Germinal center (tissue), 1 donor: ENCODE measurements around the gene KCNT1.

Experiments used
- DNase-seq: peaks from one replicate; pipeline ENCODE4 v3.0.0; 2012; ENCODE audit warnings: mixed read lengths, low spot score

KCNT1 gene

GRCh38 chr9:135768516-135769218 is 66.7 kb downstream of the KCNT1 start:
- DNase-seq, result no peak

DNA sequence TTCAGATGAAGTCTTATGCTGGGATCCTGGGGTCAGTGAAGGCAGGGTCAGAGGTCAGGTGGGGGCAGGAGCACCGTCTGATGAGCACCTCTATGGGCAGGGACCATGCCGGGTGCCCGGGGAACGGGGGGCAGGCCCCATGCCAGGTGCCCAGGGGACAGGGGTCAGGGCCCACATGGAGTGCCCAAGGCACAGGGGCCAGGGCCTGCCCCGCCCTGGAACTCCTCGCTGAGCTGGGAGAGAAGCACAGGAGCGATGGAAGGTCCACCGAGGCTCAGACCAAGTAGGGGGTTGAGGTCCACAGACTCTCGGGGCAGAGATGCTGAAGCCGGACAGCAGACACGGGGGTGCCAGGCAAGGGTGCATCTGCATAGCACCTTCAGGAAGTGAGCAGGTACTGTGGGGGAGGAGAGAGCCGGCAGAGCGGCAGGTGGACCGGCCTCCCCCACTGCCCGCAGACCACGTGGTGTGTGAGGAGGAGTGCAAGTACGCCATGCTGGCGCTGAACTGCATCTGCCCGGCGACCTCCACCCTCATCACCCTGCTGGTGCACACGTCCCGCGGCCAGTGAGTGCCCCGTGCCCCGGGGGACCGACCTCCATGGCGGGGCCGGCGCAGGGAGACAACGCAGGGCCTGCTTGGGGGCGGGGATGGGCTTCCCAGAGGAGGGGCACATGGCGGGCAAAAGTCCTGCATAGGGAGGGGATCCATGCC is 67.7 kb downstream of the KCNT1 start:
- DNase-seq, result no peak

- no peak for DNase-seq
These were observed 68.2 kb downstream of the KCNT1 start for GRCh38 chr9:135770203-135770535.

DNA sequence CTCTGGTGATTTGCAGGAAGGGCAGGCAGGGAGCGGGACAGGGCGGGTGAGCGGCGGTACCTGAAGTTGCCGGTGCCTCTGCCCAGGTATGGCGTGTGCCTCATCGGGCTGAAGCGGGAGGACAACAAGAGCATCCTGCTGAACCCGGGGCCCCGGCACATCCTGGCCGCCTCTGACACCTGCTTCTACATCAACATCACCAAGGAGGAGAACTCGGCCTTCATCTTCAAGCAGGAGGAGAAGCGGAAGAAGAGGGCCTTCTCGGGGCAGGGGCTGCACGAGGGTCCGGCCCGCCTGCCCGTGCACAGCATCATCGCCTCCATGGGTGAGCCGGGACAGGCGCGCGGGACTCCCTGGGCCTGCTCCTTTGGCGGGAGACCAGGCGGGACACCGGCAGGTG is 68.8 kb downstream of the KCNT1 start:
- DNase-seq, result no peak

- DNase-seq, result no peak
These were observed 69.5 kb downstream of the KCNT1 start for GRCh38 chr9:135771401-135772051.

DNA sequence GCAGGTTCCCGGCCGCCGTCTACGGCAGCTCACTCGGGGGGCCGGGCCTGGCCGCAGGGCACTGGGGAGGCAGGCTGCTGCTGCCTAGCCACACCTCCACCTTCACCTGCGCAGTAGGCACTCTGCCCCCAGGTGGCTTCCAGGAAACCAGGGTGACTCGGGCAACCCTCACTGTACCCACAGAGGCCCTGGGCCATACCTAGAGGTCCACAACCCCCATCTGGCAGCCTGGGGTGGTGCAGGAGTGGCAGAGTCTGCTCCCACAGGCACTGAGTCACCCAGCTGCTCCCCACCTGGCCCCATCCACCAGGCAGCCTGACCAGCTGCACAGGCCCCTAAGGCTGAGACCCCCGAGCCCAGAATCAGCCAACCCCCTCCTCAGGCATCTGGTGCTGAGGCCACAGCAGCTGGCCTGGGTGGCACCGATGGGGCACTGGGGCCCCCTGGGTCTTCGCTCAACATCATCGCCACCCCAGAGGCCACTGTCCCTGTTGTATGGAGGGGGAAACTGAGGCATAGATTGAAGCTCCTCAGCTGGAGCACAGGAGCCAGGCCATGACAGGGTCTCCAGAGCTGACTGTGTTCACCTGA is 70.2 kb downstream of the KCNT1 start:
- peak; percentile 16 for DNase-seq

DNA sequence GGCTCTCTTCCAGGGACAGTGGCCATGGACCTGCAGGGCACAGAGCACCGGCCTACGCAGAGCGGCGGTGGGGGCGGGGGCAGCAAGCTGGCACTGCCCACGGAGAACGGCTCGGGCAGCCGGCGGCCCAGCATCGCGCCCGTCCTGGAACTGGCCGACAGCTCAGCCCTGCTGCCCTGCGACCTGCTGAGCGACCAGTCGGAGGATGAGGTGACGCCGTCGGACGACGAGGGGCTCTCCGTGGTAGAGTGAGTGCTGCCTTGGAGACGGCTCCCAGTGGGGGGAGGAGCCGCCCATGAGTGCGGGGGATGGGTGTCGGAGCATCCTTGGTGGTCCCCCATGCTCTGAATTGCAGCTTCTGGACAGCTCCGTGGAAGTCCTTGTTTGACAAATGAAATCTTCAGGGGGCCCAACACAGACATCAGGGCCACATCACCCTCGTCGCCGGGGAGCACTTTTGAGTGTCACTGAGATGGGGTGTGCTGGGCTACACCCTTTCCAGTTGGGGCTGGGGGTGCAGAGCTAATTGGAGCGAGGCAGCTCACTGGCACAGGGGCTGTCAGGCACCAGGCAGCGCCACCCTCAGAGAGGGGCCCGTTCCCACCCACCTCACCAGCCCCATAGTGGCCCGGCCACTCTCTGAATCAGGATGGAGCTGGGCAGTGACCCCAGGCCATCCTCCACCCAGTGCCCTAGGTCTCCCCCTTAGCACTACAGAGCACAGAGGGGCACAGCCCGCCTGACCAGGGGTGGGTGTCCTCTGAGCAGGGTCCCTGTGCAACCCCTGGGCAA is 70.9 kb downstream of the KCNT1 start:
- DNase-seq, result no peak

DNA sequence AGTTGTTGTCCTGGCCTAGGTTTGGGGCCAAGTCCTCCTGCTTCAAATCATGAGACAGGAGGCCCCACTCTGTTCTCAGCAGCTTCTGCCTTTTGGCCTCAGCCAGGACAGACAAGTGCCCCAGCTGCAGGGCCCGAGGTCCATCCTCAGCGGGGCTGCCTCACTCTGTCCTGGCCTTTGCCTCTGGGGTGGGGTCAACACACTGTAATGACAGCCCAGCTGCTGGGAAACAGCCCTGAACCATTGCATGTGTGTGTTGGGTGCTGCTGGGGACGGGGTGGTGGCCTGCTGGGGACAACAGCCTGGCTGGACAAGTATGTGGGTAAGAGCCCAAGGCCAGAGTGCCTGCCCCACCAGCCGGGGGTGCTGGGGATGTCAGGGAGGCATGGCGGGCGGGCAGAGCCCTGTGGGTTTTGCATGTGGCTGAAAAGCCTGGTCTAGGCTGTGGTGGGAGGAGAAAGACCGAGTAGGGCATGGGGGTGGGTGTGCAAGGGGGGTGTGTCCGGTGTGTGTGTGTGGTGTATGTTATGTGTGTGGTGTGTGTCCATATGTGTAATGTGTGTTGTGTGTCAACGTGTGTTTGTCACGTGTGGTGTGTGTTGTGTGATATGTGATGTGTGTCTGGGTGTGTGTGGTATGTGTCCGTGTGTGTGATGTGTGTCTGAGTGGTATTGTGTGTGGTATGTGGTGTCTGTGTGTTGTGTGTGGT is 71.7 kb downstream of the KCNT1 start:
- no peak for DNase-seq

- no peak for DNase-seq
These were observed 72.3 kb downstream of the KCNT1 start for GRCh38 chr9:135774239-135774747.

- DNase-seq, result no peak
These were observed 73.0 kb downstream of the KCNT1 start for GRCh38 chr9:135774794-135775525.

DNA sequence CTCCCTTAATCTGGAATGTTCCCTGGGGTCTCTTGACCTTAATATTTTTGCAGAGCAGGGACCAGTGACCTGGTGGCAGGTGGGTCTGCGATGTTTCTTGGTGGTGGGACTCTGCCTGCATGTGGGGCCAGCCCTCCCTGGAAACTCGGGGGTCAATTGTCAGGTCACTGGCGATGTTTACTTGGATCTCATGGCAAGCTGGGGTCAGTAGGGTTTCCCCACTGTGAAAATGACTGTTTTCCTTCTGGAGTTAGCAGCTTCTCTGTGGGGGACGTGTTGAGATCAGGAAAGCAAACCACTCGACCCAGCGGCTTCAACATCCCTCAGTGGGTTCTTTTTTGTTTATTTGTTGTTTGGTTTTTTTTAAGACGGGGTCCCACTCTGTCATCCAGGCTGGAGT is 73.9 kb downstream of the KCNT1 start:
- no peak for DNase-seq

DNA sequence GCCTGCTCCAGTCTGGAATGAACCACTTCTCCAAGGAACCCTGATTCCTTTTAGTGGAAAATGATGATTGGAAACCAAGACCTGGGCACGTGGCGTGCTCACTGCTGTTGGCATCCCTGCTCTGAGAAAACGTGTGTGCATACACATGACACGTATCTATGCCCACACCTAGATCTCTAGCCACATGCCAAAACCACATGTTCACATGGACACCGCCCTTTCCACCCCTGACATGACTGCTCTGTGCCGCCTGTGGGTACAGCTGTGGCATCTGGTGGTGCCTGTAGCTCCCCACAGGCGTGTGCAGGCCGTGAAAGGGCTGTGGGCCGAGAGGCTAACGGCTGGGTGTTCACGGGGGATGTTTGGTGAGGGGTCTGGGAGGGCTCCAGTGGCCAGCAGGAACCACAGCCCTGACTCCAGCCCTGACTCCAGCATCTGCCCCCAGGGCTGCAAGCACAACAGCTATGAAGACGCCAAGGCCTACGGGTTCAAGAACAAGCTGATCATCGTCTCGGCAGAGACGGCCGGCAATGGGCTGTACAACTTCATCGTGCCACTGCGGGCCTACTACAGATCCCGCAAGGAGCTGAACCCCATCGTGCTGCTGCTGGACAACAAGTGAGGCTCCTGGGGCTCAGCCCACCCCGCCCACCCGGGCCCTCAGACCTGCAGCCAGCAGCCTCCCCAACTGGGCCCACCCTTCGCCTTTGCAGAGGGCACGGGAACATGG is 75.1 kb downstream of the KCNT1 start:
- no peak for DNase-seq

DNA sequence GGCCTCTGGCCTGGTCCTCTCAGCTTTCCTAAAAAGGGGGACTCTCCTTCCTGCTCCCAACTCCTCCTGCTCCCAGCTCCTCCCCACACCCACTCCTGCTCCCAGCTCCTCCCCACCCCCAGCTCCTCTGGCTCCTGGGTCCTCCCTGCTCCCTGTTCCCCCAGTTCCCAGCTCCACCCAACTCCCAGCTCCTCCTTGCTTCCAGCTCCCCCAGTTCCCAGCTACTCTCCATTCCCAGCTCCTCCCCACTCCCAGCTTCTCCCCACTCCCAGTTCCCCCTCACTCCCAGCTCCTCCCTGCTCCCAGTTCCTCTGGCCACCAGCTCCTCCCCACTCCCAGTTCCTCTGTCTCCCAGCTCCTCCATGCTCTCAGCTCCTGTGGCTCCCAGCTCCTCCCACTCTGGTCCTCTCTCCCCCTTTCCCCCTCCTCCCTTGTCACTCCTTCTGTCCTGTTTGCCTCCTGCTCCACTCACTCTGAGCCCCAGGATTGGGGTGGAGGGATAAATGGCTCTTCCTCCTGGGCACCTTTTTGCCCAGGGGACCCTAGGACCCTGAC is 75.7 kb downstream of the KCNT1 start:
- no peak for DNase-seq

- DNase-seq, result no peak
These were observed 76.4 kb downstream of the KCNT1 start for GRCh38 chr9:135778421-135778820.

DNA sequence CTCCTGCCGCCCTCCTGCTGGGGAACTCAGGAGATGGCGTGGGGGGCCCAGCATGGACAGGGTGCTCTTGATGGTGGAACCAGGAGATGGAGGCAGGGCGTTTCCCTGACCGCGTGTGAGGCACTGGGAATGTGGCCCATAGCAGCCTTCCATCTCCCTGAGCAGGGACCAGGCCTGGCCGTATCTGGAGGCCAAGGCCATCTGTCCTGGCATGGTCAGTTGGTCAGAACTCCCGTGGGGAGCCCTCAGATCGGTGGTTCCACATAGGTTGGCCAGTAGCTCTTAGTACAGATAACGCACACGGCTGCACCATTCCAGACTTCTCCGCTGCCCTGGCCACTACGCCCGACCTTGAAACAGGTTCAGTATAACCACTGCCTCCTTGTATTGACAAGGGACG is 77.6 kb downstream of the KCNT1 start:
- no peak for DNase-seq

- DNase-seq, result no peak
These were observed 78.1 kb downstream of the KCNT1 start for GRCh38 chr9:135780086-135780485.

DNA sequence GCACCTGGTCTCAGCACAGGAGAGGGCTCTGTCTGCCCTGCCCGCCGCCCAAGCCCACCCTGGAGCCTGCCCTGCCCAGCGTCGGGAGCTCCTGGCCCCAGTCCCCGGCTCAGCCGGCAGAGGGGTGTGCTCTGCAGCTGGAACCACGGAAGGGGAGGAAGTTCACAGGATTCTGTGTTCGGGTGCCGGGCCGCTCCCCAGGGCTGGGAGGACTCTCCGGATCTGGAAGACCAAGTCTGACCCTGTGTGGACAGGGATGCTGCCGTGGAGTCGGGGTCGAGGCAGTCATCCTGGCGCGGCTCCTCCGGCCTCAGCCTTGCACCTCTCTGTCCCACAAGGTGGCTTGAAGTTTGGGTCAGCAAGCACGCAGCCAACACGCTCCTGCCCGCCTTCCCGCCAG is 78.6 kb downstream of the KCNT1 start:
- DNase-seq, result no peak

GRCh38 chr9:135782946-135783345 is 81.0 kb downstream of the KCNT1 start:
- no peak for DNase-seq

- DNase-seq, result no peak
These were observed 81.7 kb downstream of the KCNT1 start for GRCh38 chr9:135783540-135784245.
